GDM1 (cell line): ENCODE results near the gene PEAR1.

Source experiments
- DNase-seq: peaks from one replicate; lab custom pipeline; 2025; lab: John Stamatoyannopoulos, UW

PEAR1 gene

DNA sequence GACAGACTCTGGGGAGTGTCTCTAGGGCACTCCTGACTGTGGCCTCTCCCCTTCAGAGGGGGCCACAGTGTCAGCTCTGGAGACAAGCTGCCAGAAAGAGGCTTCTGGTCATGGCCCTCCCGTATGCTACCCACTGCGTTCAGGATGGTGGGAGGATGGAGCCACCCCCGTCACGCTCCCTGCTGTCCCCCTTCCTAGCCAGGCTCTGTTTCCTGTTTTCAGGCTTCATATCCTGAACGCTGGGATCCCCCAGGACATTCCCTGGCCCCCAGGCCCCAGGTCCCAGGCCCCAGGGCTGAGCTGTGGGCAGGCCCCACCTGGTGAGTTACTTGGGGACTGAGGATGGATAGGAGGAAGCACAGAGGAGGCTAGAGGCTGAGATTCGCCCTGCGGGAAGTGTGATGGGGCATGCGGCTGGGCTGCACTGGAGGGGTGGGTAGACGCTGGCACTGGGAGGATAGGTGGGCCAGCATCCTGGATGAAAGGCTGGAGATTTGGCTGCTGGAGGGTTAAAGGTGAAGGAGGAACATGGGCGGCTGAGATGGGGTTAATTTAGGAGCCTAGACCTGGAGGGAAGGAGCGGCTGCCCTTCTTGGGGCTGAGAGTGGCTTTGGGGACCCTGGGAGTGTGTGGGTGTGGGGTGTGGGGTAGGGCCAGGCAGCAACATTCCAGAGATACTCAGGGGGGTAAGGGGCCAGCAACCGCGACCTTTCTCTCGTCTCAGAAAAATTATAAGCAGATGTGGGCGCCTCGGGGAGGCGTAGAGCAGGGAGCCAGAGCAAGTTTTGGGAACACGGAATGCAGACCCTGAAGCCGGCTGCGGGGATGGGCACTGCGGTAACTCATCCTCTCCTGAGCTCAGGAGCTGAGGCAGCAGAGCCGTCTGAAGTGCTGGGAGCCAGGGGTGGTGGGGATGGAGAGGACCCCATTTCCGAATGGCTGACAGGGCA is 8.7 kb downstream of the PEAR1 start:
- DNase-seq = no peak

DNA sequence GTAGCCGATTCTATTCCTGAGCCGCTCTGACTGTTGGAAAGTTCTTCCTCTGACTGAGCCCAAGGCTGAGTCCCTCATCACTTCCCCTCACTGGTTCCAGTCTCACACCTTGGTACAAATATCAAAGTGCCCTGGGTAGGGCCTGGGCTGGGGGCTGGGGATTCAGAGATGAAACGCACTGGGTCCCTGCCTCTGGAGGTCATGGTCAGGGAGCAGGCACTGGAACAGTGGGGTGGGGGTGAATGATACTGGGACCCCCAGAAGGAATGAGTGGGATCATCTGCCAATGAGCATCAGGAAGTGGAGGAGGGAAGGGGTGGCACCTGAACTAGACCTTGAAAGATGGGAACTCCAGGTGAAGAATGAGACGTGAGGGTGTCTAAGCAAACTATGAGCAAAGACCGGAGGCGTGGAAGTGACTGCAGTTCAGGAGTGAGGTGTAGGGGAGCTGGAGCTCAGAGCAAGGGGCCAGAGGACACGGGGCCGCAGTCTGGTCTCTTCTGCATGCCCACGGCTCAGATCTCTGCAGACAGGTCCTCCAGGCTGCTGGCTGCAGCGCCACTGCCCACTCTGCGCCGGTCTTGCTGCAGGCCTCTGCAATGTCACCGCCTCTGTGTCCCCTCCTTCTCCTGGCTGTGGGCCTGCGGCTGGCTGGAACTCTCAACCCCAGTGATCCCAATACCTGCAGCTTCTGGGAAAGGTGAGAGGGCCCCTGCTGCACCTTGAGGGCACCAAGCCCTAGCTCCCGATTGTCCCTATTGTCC is 10.0 kb downstream of the PEAR1 start:
- DNase-seq = no peak

DNA sequence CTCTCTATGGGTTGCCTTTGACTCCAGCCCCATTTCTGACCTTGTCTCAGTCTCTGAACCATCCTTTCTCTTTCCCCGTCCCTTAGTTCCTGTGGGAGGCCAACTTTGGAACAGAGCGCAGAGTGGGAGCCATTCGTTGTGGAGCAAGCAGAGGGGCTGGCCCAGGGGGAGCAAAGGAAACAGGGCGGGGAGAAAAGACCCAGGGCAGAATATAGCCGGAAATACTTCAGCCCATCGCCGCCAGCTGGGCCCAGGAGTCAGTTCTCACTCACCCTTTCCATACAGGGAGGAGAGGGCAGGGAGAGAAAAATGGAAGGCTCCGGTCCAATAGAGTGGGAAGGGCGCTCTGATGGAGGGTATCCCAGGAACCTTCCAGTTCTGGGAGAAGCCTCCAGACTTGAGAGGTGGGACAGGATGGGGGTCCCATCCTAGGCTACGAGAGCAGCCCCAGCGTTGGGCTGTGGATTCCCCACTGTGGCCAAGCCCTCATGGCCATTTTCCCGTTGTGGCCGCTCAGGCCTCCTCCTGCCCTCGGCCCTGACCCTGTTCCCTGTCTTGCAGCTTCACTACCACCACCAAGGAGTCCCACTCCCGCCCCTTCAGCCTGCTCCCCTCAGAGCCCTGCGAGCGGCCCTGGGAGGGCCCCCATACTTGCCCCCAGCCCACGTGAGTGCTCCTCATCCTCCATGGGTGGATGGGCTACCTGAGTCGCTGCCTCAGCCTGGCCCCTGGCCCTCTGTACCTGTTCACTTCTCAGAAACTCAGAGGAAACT is 10.9 kb downstream of the PEAR1 start:
- DNase-seq = no peak

DNA sequence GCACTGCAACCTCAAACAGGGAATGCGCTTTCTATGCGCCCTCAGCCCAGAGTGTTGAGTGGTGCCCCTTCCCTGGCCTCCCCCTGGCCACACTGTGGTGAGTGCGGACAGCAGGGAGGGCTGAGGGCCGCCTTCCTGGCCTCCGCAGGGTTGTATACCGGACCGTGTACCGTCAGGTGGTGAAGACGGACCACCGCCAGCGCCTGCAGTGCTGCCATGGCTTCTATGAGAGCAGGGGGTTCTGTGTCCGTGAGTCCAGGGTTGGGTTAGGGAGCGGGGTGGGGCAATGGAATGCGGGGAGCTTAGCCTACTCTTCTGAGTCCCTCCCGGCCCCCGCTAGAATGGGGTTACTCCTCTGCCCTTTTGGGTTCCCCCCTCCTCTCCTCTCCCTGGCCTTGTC is 11.7 kb downstream of the PEAR1 start:
- no peak for DNase-seq

DNA sequence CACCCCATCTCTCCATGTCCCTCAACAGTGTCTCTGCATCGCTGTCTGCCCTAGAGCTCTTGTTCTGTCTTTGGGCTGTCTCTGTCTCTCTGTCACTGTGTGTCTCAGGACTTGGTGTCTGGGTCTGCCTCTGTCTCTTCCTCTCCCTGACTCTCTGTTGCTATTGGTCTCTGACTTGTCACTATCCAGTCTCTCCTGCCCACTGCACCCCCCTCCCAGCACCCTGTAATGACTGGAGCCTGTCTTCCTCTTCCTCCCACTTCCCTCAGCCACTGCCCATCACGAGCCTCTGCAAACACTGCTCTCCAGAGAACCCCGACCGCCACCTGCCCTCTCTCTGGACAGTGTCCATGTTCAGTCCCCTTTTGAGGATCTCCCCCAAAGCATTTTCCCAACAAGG is 12.1 kb downstream of the PEAR1 start:
- DNase-seq = peak; percentile 16

DNA sequence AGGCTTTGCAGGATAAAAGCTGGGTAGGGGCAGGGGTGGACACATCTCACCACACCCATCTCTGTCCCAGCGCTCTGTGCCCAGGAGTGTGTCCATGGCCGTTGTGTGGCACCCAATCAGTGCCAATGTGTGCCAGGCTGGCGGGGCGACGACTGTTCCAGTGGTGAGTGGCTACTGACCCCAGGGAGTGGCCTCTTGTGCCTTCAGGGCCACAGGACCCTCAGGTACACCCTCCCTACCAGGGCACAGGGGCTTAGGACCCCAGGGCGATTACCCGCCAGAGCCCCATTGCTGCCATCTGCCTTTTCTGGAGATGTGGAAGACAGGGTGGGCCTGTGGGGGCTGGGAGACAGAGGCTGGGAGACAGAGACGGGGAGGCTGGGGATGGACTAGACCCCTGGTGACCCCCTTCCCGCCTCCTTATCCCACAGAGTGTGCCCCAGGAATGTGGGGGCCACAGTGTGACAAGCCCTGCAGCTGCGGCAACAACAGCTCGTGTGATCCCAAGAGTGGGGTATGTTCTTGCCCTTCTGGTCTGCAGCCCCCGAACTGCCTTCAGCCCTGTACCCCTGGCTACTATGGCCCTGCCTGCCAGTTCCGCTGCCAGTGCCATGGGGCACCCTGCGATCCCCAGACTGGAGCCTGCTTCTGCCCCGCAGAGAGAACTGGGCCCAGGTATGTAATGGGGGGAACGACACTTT is 12.8 kb downstream of the PEAR1 start:
- DNase-seq = no peak

DNA sequence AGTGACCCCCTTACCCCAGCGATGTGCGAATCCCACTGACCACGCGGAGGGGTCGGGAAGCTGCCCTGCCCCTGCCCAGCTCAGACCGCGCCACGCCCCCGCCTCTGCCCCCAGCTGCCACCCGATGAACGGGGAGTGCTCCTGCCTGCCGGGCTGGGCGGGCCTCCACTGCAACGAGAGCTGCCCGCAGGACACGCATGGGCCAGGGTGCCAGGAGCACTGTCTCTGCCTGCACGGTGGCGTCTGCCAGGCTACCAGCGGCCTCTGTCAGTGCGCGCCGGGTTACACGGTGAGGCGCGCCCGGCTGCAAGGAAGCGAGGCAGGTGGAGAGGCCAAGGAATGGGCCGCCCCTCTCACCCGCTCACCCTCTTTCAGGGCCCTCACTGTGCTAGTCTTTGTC is 15.0 kb downstream of the PEAR1 start:
- DNase-seq = no peak

DNA sequence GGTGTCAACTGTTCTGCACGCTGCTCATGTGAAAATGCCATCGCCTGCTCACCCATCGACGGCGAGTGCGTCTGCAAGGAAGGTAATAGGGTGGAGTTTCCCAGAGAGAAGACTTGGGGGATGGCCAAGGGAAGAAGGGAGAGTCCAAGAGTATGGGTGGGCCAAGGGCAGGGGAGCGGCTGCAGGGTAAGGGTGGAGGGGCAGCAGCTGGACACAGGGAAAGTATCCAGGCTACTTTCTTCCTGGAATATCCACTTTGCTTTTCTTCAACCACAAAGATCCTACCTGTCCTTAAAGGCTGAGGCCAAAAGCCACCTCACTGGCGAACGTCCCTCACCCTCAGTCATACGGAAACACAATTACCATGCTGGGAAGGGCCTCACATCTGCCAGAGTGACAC is 15.4 kb downstream of the PEAR1 start:
- DNase-seq = no peak

DNA sequence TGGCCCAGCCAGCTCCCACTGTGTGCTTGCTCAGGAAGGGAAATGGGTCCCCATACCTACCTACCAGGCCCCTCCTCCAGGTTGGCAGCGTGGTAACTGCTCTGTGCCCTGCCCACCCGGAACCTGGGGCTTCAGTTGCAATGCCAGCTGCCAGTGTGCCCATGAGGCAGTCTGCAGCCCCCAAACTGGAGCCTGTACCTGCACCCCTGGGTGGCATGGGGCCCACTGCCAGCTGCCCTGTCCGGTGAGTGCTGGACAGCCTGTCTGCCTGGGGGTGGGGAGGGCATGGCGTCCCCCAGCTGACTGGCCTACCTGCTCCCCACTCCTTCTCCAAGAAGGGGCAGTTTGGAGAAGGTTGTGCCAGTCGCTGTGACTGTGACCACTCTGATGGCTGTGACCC is 16.2 kb downstream of the PEAR1 start:
- DNase-seq = no peak

DNA sequence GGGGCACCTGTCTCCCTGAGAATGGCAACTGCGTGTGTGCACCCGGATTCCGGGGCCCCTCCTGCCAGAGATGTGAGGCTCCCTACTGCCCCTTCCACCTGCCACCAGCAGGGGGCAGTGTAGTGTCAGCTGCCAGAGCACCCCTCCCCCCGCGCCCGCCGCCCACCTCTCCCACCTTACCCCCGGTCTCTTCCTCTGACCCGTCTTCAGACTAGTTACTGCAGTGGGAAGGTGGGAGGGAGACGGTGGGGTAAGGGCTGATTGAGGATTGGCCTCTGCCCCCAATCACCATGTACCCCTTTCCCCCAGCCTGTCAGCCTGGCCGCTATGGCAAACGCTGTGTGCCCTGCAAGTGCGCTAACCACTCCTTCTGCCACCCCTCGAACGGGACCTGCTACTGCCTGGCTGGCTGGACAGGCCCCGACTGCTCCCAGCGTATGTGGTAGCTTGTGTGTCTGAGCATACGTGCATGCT is 16.8 kb downstream of the PEAR1 start:
- peak; percentile 12 for DNase-seq

DNA sequence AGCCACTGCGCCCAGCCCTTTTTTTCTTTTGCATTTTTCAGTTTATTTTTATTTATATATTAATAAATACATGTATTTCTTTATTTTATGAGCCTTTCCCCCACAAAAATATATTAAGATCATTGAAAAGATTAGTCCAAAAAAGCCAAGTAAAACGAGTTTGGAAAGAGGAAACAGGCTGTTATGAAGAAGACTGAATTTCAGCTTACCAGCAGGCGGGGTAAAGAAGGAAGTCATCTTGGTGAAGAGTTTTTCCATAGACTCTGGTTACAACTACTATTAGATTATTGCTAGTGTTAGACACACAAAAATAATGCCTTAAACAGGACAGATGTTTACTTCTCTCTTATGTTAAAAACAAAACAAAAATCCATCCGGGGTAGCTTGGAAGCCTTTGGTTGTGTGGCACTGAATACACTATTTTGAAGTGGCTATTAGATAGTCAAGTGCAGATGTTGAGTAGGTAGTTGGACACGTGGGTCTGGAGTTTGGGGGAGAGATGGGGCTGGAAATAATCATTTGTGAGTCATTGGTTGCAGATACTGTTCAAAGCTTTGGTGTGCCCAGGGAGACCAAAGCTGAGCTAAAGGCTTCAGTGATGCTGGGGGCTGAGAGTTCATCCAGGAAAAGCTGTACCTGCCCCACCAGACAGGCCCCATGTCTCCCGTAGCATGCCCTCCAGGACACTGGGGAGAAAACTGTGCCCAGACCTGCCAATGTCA is 18.2 kb downstream of the PEAR1 start:
- DNase-seq = no peak

DNA sequence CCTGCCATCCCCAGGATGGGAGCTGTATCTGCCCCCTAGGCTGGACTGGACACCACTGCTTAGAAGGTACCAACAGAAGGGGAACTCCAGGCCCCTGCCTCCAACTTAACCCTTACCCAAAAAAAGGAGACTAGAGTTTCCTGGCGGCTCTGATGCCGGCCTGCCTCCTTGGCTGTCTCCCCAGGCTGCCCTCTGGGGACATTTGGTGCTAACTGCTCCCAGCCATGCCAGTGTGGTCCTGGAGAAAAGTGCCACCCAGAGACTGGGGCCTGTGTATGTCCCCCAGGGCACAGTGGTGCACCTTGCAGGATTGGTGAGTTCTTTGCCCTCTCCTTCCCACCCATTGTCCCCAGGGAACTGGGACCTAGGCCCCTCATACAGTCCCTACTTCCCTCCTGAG is 18.8 kb downstream of the PEAR1 start:
- no peak for DNase-seq

DNA sequence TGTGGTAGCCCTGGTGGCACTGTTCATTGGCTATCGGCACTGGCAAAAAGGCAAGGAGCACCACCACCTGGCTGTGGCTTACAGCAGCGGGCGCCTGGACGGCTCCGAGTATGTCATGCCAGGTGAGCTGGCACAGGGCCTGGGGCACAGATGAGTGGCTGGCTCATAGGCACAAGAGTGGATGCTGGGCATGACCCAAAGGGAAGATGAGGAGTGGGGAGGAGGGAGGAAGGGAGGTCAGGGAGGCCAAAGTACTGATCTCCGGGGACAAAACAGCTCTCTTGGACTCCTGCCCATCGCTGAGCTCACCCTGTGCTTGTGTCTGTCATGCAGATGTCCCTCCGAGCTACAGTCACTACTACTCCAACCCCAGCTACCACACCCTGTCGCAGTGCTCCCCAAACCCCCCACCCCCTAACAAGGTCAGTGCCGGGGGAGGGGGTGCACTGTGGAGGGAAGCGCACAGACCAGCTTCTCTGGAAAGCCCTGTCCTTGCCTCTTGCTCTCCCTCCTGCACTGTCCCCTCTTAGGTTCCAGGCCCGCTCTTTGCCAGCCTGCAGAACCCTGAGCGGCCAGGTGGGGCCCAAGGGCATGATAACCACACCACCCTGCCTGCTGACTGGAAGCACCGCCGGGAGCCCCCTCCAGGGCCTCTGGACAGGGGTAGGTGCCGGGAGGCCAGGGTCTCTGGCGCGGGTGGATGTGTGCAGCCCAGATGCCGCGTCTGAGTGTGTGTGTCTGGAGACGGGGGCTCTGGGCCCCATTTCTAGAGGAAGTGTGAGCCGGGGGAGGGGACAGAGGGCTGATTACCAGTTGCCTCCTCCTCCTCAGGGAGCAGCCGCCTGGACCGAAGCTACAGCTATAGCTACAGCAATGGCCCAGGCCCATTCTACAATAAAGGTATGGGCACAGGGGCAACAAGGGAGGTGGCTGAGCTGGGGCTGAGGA is 19.6 kb downstream of the PEAR1 start:
- DNase-seq = no peak

DNA sequence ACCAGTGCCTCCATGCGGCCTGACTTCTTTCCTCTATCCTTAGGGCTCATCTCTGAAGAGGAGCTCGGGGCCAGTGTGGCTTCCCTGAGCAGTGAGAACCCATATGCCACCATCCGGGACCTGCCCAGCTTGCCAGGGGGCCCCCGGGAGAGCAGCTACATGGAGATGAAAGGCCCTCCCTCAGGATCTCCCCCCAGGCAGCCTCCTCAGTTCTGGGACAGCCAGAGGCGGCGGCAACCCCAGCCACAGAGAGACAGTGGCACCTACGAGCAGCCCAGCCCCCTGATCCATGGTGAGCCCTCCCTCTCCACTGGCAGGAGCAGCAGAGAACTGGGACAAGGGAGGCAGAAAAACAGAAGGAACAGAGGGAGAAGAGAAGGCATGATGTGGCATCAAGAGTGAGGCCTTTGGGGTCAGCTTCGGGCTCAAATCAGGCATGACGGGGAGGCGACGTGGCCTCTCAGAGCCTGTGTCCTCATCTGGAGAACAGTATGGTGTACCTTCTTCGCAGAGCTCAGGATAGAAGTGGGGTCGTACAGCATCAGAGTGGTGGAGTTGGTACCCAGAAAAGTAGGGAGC is 20.4 kb downstream of the PEAR1 start:
- DNase-seq = no peak

DNA sequence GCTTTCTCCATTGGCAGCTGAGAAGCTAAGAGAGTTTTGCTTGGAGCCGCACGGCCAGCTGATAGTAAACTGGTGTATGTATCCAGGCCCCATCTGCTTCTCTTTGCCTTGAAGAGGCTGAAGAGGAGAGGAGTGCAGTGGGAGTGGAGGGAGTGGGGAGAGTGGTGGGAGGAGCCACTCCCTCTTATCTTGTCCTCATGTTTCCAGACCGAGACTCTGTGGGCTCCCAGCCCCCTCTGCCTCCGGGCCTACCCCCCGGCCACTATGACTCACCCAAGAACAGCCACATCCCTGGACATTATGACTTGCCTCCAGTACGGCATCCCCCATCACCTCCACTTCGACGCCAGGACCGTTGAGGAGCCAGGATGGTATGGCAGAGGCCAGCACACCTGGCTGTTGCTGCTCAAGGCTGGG is 20.9 kb downstream of the PEAR1 start:
- no peak for DNase-seq

DNA sequence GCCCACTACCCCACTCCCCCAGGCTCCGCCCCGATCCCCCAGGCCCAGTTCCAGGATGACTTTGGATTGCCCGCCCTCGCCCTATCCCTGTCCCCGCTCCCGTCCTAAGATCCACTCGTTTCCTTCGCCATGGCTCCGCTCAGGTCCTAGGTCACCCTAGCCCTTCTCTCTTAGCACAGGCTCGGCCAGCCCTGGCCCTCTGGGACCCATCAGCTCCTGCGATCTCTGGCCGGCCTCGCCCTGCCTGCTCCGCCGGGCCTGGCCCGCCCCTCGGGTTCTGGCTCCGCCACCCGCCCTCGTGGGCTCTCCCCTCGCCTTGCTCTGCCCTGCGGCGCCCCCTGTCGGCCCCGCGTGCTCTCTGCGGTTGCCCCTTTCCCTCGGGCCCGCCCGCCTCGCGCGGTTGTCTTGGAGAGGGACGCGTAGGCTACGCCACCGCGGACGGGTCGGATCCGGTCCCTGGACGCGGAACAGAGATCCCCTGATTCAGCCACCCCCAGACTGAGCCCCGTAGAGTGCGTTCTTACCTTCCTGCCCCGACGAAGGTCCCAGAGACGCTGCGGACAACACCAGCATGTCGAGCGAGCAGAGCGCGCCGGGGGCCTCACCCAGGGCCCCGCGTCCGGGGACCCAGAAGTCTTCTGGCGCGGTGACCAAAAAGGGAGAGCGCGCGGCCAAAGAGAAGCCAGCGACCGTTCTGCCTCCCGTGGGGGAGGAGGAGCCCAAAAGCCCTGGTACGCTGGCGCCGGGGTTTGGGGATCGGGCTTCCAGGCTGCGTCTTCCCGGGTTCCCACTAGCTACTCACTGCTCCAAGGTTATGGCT is 26.9 kb downstream of the PEAR1 start, which contains the start of gene LRRC71:
Gene LRRC71, plus strand, starts transcription at position 400 of the 820 bp plus-strand sequence. Its CDS starts 172 bp downstream, at position 572.
- DNase-seq = peak; percentile 65

DNA sequence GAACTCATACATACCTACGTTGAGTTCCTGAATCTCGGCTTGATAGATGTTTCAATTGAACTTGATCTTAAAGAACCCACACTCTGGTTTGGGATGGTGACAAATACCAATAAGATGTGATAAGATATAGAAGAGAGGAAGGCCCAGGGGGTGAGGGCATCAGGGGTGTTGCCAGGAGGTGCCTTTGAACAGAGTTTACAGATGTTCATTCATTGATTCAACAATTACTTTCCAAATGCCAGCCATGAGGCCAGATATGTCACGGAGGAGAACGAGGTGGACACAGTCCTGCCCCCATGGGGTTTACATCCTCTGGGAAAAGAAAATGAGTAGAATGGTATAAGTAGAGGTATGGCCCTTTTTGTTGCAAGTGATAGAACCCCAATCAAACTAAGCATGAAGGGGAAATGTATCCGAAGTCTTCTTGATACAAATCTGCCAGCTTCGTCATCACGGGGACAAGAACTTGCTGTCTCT is 27.6 kb downstream of the PEAR1 start:
- no peak for DNase-seq

DNA sequence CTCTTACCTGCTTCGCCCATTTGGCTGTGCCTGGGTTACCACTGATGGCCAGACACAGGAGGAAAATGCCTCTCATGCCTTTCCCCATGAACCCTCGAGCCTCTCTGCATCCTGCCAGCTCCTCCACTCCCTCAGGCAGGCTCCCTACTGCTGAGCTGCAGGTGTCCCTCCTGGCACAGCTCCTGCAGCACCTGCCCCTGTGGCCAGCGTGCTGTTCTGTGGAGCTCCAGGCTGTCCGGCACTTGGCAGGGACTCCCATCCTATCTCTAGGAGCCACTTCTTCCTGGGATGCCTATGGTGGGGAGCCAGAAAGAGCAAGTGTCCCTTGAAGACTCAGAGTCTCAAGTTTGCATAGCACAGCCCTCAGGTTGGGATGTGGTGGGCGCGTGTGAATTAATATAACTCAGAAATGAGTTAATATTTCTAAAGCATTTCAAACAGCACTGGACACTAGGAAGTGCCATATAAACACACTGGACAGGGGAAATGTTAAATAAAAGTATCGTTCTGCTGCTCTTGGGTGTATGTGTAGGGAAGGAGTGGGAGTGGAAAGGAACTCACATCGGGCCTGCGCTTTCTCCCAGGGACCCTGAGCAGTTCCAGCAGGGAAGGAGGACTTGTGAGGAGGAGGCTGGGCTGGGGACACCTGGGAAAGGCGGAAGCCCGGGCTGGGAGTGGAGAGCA is 29.6 kb downstream of the PEAR1 start:
- DNase-seq = no peak
